MM.1S (cell line): ENCODE results near the gene MAP2K6.

Experiments used
- CTCF ChIP-seq: fragments of 300-600 bp; sonication (generic); IDR thresholded peaks from 2 replicates; pipeline ENCODE4 v1.5.1; 2016; ENCODE audit warnings: antibody characterized with exemption, low read length, mixed read lengths
- EZH2 ChIP-seq: fragments of 300-600 bp; sonication (generic); optimal IDR thresholded peaks from 2 replicates; pipeline ENCODE3; 2017; ENCODE audit warnings: low read depth, mild to moderate bottlenecking, antibody characterized with exemption, low read length, mixed read lengths

- no peak for TF ChIP-seq CTCF
- TF ChIP-seq EZH2 = no peak
Observed at GRCh38 chr17:69443138-69443537, 28.6 kb downstream of the MAP2K6 start.
